K562 (cell line): ENCODE measurements around the gene MAST4. TPM values are rescaled to one million over a fixed set of nuclear protein-coding genes. Genes with fewer than 3 reads are reported as not detected.

Source experiments
- ATAC-seq: fragments of 200-7000 bp; cut with Tn5 transposase; 3 replicates; pipeline ENCODE4 v1.9.1; 2020; ENCODE audit warnings: moderate library complexity
- BruUV-seq: library from RNA; stranded (reverse); fragments of 400-500 nt; replicated peaks from 2 replicates; lab custom pipeline; 2021; lab: Mats Ljungman, UMichigan
- CTCF ChIA-PET: fragments of 300-600 bp; formaldehyde crosslinking; extraction: SDS; loops from one replicate; lab custom pipeline; 2021; ENCODE audit warnings: low intra/inter-chr PET ratio; lab: Yijun Ruan, JAX
- POLR2A ChIA-PET: fragments of 300-600, 350-650 bp; sonication (Branson Sonifier 250); formaldehyde crosslinking; extraction: SDS; loops from one replicate; lab custom pipeline; 2021; ENCODE audit warnings: antibody characterized with exemption, inconsistent platforms; lab: Yijun Ruan, JAX
- DNase-seq, 4 experiments: peaks; one replicate each; pipeline versions ENCODE4 v3.0.0 to v3.0.0-alpha.2; 2011 to 2018; ENCODE audit warnings: low spot score in 3 of 4, mixed read lengths in 3 of 4; ENCODE audit errors: extremely low read depth in 1 of 4
- FAIRE-seq: peaks from 2 replicates; lab custom pipeline; 2011; peaks lifted over from hg19 to GRCh38; lab: Jason Lieb, UNC
- H2AFZ ChIP-seq: 2 replicates; pipeline ENCODE4 v1.6.0; 2011; ENCODE audit warnings: low read depth, low read length, control low read depth, inconsistent platforms
- H3K27ac ChIP-seq: fragments of 200-600 bp; 3 replicates; pipeline ENCODE4 v1.8.0; 2011; ENCODE audit warnings: low read depth, mild to moderate bottlenecking, control low read depth, inconsistent platforms, low read length, moderate library complexity, mixed read lengths; ENCODE audit errors: extremely low read depth
- H3K27me3 ChIP-seq, 2 experiments: fragments of 300-600 bp in 1 of 2; 2 replicates in 1 of 2; 3 replicates in 1 of 2; pipeline versions ENCODE4 v1.6.0 to v1.8.0; 2011; ENCODE audit warnings: inconsistent platforms in 2 of 2, low read length in 2 of 2, mild to moderate bottlenecking in 1 of 2, mixed read lengths in 1 of 2, moderate library complexity in 1 of 2; ENCODE audit not compliant: control insufficient read depth in 2 of 2, insufficient read depth in 2 of 2
- H3K36me3 ChIP-seq: fragments of 300-600 bp; 3 replicates; pipeline ENCODE4 v1.8.0; 2011; ENCODE audit warnings: mild to moderate bottlenecking, low read length, inconsistent platforms; ENCODE audit not compliant: control insufficient read depth, insufficient read depth
- H3K4me1 ChIP-seq, 2 experiments: fragments of 200-600 bp in 1 of 2; replicated peaks in 1 of 2; 2 replicates in 1 of 2; 3 replicates in 1 of 2; pipeline versions ENCODE4 v1.5.1 to v1.8.0; 2011; ENCODE audit warnings: inconsistent platforms in 2 of 2, low read length in 2 of 2, mild to moderate bottlenecking in 1 of 2, mixed read lengths in 1 of 2, moderate library complexity in 1 of 2; ENCODE audit not compliant: control insufficient read depth in 2 of 2, insufficient read depth in 2 of 2
- H3K4me2 ChIP-seq: 2 replicates; pipeline ENCODE4 v1.6.1; 2011; ENCODE audit warnings: low read length, control low read depth, inconsistent platforms, mixed read lengths; ENCODE audit not compliant: insufficient read depth
- H3K4me3 ChIP-seq: fragments of 200-600 bp; sonication (generic), shearing (Covaris generic); 2 replicates; pipeline ENCODE4 v1.5.1; 2016; ENCODE audit warnings: control low read depth, inconsistent platforms
- H3K79me2 ChIP-seq: fragments of 200-600 bp; 3 replicates; pipeline ENCODE4 v1.8.0; 2011; ENCODE audit warnings: low read length, inconsistent platforms; ENCODE audit not compliant: control insufficient read depth, insufficient read depth
- H3K9ac ChIP-seq, 2 experiments: 2 replicates each; pipeline versions ENCODE4 v1.6.0 to v1.6.1; 2011; ENCODE audit warnings: low read depth in 2 of 2, low read length in 2 of 2, control low read depth in 1 of 2, inconsistent platforms in 1 of 2, mild to moderate bottlenecking in 1 of 2, mixed read lengths in 1 of 2; ENCODE audit not compliant: insufficient read depth in 1 of 2
- H3K9me1 ChIP-seq: one replicate; pipeline ENCODE4 v1.6.0; 2011; ENCODE audit warnings: inconsistent platforms, mild to moderate bottlenecking, low read length, moderate library complexity; ENCODE audit not compliant: control insufficient read depth, insufficient read depth
- H3K9me3 ChIP-seq: replicated peaks from 2 replicates; pipeline ENCODE4 v1.5.1; 2011; ENCODE audit warnings: low read depth, low read length, inconsistent platforms; ENCODE audit not compliant: control insufficient read depth, insufficient read depth
- H4K20me1 ChIP-seq: replicated peaks from 2 replicates; pipeline ENCODE4 v1.6.1; 2011; ENCODE audit warnings: low read length, inconsistent platforms, mixed read lengths; ENCODE audit not compliant: control insufficient read depth, insufficient read depth
- BHLHE40 ChIP-seq: IDR thresholded peaks from 2 replicates; pipeline ENCODE4 v1.6.1; 2011; ENCODE audit warnings: low read length, improper control_type of control experiment
- MTA3 ChIP-seq: fragments of 450-650 bp; formaldehyde crosslinking; IDR thresholded peaks from 2 replicates; pipeline ENCODE4 v1.6.1; 2017; ENCODE audit warnings: mild to moderate bottlenecking, borderline replicate concordance
- NBN ChIP-seq: fragments of 450-650 bp; IDR thresholded peaks from 2 replicates; pipeline ENCODE4 v1.6.1; 2016; ENCODE audit warnings: low read depth, mild to moderate bottlenecking
- PHB ChIP-seq: fragments of 250-450 bp; sonication (Bioruptor Pico); IDR thresholded peaks from 2 replicates; pipeline ENCODE4 v1.5.0; 2021
- ZFP1 ChIP-seq: fragments of 450-650 bp; formaldehyde crosslinking; IDR thresholded peaks from 2 replicates; pipeline ENCODE4 v1.4.0; 2020; ENCODE audit warnings: mild to moderate bottlenecking, mixed read lengths
- ZNF717 ChIP-seq: fragments of 250-450 bp; sonication (Bioruptor Pico); IDR thresholded peaks from 2 replicates; pipeline ENCODE4 v1.5.0; 2021
- WGBS: fragments of 100-300 bp; shearing (Covaris generic); methylation state at CpG from one replicate; pipeline ENCODE4 v1.1.6; 2016; ENCODE audit warnings: low coverage, mixed read lengths; ENCODE audit not compliant: insufficient coverage; ENCODE audit errors: missing lambda C conversion rate; 5-methylcytosine and 5-hydroxymethylcytosine counted together
- in situ Hi-C: fragments of 300-500 bp; cut with MboI; formaldehyde crosslinking; loops from 4 replicates; pipeline ENCODE4 v1.15.0; 2018; ENCODE audit warnings: inconsistent platforms, mixed read lengths
- intact Hi-C: fragments of 100-400 bp; cut with micrococcal nuclease; formaldehyde crosslinking; loops from 2 replicates; pipeline ENCODE4 v1.14.2; 2022
- polyA plus RNA-seq, 8 experiments: library from polyadenylated mRNA; depleted of rRNA in 4 of 8; stranded (reverse) in 5 of 8; unstranded in 3 of 8; fragments of >200 nt; fragmentation: Nextera tagmentation in 2 of 8; fragmentation: Illumina TruSeq in 1 of 8; extraction: Ambion mirVana in 2 of 8; extraction: Trizol in 1 of 8; gene quantifications; 2 replicates each; pipeline versions ENCODE4 v1.2.1 to v1.2.3, GENCODE V29; 2011 to 2014; ENCODE audit warnings: inconsistent platforms in 1 of 8, missing spikeins in 1 of 8
- total RNA-seq, 7 experiments: library from RNA; depleted of rRNA in 6 of 7; stranded (reverse); fragments of >200 nt in 6 of 7; fragmentation: Illumina TruSeq in 2 of 7; extraction: Trizol in 2 of 7; gene quantifications; 2 replicates each; pipeline versions ENCODE4 v1.2.1 to v1.2.3, GENCODE V29; 2011 to 2021; ENCODE audit warnings: low replicate concordance in 1 of 7
- TF ChIP-seq, protein P1 (sequence below): fragments of 450-650 bp; formaldehyde crosslinking; conservative IDR thresholded peaks from 2 replicates; pipeline ENCODE4 v1.4.0; 2022; ENCODE audit warnings: mild to moderate bottlenecking, missing genetic modification characterization
- TF ChIP-seq, protein P2 (sequence below): sonication (generic); formaldehyde crosslinking; IDR thresholded peaks from 2 replicates; pipeline ENCODE4 v1.8.0; 2022; ENCODE audit warnings: mild to moderate bottlenecking, missing genetic modification reagents, borderline replicate concordance
- TF ChIP-seq, protein P3 (sequence below): fragments of 250-450 bp; sonication (Bioruptor Pico); IDR thresholded peaks from 2 replicates; pipeline ENCODE4 v1.8.0; 2021; ENCODE audit warnings: mild to moderate bottlenecking, moderate library complexity
- TF ChIP-seq, protein P4 (sequence below), 2 experiments: fragments of 450-650 bp in 1 of 2; IDR thresholded peaks; 2 replicates each; pipeline ENCODE4 v1.6.1; 2011 to 2017; ENCODE audit warnings: low read depth in 2 of 2, antibody characterized with exemption in 1 of 2, borderline replicate concordance in 1 of 2, low read length in 1 of 2, mild to moderate bottlenecking in 1 of 2, mixed read lengths in 1 of 2; ENCODE audit not compliant: control insufficient read depth in 1 of 2

Gene MAST4
- total and polyA plus RNA-seq, 9 of the 15 experiments (the other 6 are each of a cell fraction or from before 2014, with no cell fraction given), result 0.88 to 10.1 (median 5.2) TPM

DNA sequence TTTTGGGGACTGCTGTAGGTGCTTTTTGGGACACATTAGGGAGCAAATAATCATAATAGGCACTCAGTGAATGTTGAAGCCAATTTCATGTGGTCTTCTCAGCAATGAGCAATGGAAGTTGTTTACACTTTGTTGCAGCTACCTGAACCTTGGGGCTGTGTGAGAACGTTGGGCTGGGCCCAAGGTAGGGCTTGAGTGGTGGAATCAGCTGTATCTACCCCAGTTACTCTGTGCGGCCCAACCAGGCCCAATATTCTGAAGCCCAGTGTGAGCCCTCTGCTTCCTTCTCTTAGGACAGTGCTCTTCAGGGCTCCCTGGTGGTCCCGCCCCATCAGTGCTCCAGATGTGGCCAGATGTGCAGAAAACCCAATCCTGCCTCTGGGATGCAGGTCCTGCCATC is 38.4 kb downstream of the MAST4 start:
- Histone ChIP-seq H3K27me3 (no peaks in the 10 kb centered on the region), H3K27ac (no peak overlapping the region)
- no peak for TF ChIP-seq ZNF717 (CRISPR knock-in tag)
- TF ChIP-seq ZFP1 (CRISPR knock-in tag), result no peak
- TF ChIP-seq MTA3, result no peak
- TF ChIP-seq, protein P1, sequence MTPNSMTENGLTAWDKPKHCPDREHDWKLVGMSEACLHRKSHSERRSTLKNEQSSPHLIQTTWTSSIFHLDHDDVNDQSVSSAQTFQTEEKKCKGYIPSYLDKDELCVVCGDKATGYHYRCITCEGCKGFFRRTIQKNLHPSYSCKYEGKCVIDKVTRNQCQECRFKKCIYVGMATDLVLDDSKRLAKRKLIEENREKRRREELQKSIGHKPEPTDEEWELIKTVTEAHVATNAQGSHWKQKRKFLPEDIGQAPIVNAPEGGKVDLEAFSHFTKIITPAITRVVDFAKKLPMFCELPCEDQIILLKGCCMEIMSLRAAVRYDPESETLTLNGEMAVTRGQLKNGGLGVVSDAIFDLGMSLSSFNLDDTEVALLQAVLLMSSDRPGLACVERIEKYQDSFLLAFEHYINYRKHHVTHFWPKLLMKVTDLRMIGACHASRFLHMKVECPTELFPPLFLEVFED (CRISPR knock-in tag), result no peak
- TF ChIP-seq BHLHE40, result no peak
- TF ChIP-seq, protein P2, sequence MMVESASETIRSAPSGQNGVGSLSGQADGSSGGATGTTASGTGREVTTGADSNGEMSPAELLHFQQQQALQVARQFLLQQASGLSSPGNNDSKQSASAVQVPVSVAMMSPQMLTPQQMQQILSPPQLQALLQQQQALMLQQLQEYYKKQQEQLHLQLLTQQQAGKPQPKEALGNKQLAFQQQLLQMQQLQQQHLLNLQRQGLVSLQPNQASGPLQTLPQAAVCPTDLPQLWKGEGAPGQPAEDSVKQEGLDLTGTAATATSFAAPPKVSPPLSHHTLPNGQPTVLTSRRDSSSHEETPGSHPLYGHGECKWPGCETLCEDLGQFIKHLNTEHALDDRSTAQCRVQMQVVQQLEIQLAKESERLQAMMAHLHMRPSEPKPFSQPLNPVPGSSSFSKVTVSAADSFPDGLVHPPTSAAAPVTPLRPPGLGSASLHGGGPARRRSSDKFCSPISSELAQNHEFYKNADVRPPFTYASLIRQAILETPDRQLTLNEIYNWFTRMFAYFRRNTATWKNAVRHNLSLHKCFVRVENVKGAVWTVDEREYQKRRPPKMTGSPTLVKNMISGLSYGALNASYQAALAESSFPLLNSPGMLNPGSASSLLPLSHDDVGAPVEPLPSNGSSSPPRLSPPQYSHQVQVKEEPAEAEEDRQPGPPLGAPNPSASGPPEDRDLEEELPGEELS, result no peak
- TF ChIP-seq NBN, result no peak
- TF ChIP-seq, protein P3, sequence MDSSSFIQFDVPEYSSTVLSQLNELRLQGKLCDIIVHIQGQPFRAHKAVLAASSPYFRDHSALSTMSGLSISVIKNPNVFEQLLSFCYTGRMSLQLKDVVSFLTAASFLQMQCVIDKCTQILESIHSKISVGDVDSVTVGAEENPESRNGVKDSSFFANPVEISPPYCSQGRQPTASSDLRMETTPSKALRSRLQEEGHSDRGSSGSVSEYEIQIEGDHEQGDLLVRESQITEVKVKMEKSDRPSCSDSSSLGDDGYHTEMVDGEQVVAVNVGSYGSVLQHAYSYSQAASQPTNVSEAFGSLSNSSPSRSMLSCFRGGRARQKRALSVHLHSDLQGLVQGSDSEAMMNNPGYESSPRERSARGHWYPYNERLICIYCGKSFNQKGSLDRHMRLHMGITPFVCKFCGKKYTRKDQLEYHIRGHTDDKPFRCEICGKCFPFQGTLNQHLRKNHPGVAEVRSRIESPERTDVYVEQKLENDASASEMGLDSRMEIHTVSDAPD (CRISPR knock-in tag), result no peak
- TF ChIP-seq, protein P4, sequence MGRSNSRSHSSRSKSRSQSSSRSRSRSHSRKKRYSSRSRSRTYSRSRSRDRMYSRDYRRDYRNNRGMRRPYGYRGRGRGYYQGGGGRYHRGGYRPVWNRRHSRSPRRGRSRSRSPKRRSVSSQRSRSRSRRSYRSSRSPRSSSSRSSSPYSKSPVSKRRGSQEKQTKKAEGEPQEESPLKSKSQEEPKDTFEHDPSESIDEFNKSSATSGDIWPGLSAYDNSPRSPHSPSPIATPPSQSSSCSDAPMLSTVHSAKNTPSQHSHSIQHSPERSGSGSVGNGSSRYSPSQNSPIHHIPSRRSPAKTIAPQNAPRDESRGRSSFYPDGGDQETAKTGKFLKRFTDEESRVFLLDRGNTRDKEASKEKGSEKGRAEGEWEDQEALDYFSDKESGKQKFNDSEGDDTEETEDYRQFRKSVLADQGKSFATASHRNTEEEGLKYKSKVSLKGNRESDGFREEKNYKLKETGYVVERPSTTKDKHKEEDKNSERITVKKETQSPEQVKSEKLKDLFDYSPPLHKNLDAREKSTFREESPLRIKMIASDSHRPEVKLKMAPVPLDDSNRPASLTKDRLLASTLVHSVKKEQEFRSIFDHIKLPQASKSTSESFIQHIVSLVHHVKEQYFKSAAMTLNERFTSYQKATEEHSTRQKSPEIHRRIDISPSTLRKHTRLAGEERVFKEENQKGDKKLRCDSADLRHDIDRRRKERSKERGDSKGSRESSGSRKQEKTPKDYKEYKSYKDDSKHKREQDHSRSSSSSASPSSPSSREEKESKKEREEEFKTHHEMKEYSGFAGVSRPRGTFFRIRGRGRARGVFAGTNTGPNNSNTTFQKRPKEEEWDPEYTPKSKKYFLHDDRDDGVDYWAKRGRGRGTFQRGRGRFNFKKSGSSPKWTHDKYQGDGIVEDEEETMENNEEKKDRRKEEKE (IDR thresholded peaks at IDR 0.05; ENCODE audit: borderline replicate concordance in 1 of 2, control insufficient read depth in 1 of 2, low read depth in 2 of 2, low read length in 1 of 2), result no peak
- TF ChIP-seq PHB (CRISPR knock-in tag), result no peak
- TF ChIP-seq, all 486 proteins: peak for 0
- Histone ChIP-seq H3K36me3 (no peaks in the 10 kb centered on the region), H4K20me1 (no peaks in the 10 kb centered on the region), H3K9me1 (no peaks in the 10 kb centered on the region), H3K4me3 (no peak overlapping the region), H3K4me2 (no peak overlapping the region), H2AFZ (no peak overlapping the region), H3K4me1 (no peaks in the 10 kb centered on the region), H3K9ac (no peak overlapping the region), H3K79me2 (no peaks in the 10 kb centered on the region), H3K9me3 (no peaks in the 10 kb centered on the region)
- BruUV-seq, result no TSS peak
- ChIA-PET POLR2A (no interaction called here), CTCF (no interaction called here)
- ATAC-seq (no peak), FAIRE-seq (no peak), DNase-seq (no peak)
- intact Hi-C loops, result no loop called here
- WGBS, result 0% methylated on average over 3 of the region's 3 CpGs
- in situ Hi-C loops, result no loop called here
